ENCODE data around the gene SLC35F4. TPM values are rescaled to one million over a fixed set of nuclear protein-coding genes. Genes with fewer than 3 reads are reported as not detected.
"Not testable (repeated sequence)": the region's sequence is repeated elsewhere in the genome, so short reads cannot be mapped to it uniquely, and the experiment has no call there.

Gene SLC35F4
- total and polyA plus RNA-seq, 11 donors: not detected

- DNase-seq (no peak), ATAC-seq (no peak)
- peak overlapping the region in 1 of 12 donors; percentile 17 for H3K4me3 ChIP-seq
- TF ChIP-seq CTCF (IDR thresholded peaks at IDR 0.05) (no peak), POLR2A (IDR thresholded peaks at IDR 0.05) (no peak)
- no peak overlapping the region for H3K27ac ChIP-seq
- 18 to 22% (median 19%) methylated on average over 14 to 20 of the region's 20 CpGs for WGBS, 4 donors
- peaks cover 0 to 15% (median 7%) of the 10 kb centered on the region in 12 donors for H3K4me1 ChIP-seq
- intact Hi-C loops (cut with DNase I): no loop called here
- H3K36me3 ChIP-seq: no peaks in the 10 kb centered on the region
- peaks cover 14 to 75% (median 45%) of the 10 kb centered on the region in 9 donors for H3K27me3 ChIP-seq
- no peaks in the 10 kb centered on the region for H3K9me3 ChIP-seq
These were observed 1.2 kb downstream of the SLC35F4 start for GRCh38 chr14:57864659-57865058.

GRCh38 chr14:57863471-57863870, 2.4 kb downstream of the SLC35F4 start:
- H3K4me3 ChIP-seq: no peak overlapping the region

GRCh38 chr14:57855666-57856065, 10.2 kb downstream of the SLC35F4 start:
- intact Hi-C loops (cut with DNase I); H3K36me3 ChIP-seq; H3K27me3 ChIP-seq; H3K9me3 ChIP-seq; H3K4me1 ChIP-seq; H3K4me3 ChIP-seq; ATAC-seq; H3K27ac ChIP-seq; DNase-seq: not testable (repeated sequence)
- 83 to 93% (median 88%) methylated on average over 2 of the region's 2 CpGs for WGBS, 4 donors

More at GRCh38 chr14:57863471-57863870, 2.4 kb downstream of the SLC35F4 start:
- WGBS, 4 donors: 52 to 63% (median 62%) methylated on average over 3 of the region's 3 CpGs
- H3K36me3 ChIP-seq: no peaks in the 10 kb centered on the region
- TF ChIP-seq CTCF (IDR thresholded peaks at IDR 0.05): no peak
- TF ChIP-seq POLR2A (IDR thresholded peaks at IDR 0.05): no peak
- ATAC-seq (no peak), DNase-seq (no peak)
- no peak overlapping the region for H3K27ac ChIP-seq
- peaks cover 0 to 15% (median 7%) of the 10 kb centered on the region in 12 donors for H3K4me1 ChIP-seq
- no peaks in the 10 kb centered on the region for H3K9me3 ChIP-seq
- intact Hi-C loops (cut with DNase I): no loop called here
- H3K27me3 ChIP-seq: peaks cover 14 to 70% (median 45%) of the 10 kb centered on the region in 9 donors

- Histone ChIP-seq H3K27me3 (peaks cover 0 to 3% (median 0%) of the 10 kb centered on the region in 9 donors), H3K4me1 (no peaks in the 10 kb centered on the region), H3K36me3 (no peaks in the 10 kb centered on the region), H3K4me3 (no peak overlapping the region), H3K27ac (no peak overlapping the region), H3K9me3 (peaks cover 0 to 6% (median 0%) of the 10 kb centered on the region in 12 donors)
- intact Hi-C loops (cut with DNase I): no loop called here
- ATAC-seq: no peak
- no peak for TF ChIP-seq POLR2A (IDR thresholded peaks at IDR 0.05)
- no peak for TF ChIP-seq CTCF (IDR thresholded peaks at IDR 0.05)
- WGBS, 4 donors: 71 to 76% (median 74%) methylated on average over 2 of the region's 2 CpGs
- no peak for DNase-seq
These were observed 11.3 kb downstream of the SLC35F4 start for GRCh38 chr14:57854571-57854970.

GRCh38 chr14:57851354-57851753, 14.5 kb downstream of the SLC35F4 start:
- intact Hi-C loops (cut with DNase I): no loop called here

More at GRCh38 chr14:57851354-57851753, 14.5 kb downstream of the SLC35F4 start:
- no peaks in the 10 kb centered on the region for H3K36me3 ChIP-seq
- H3K4me3 ChIP-seq: no peak overlapping the region
- no peak for TF ChIP-seq POLR2A (IDR thresholded peaks at IDR 0.05)
- no peak for TF ChIP-seq CTCF (IDR thresholded peaks at IDR 0.05)
- H3K27me3 ChIP-seq: peaks cover 0 to 3% (median 0%) of the 10 kb centered on the region in 9 donors
- H3K27ac ChIP-seq: no peak overlapping the region
- ATAC-seq: no peak
- peaks cover 0 to 6% (median 0%) of the 10 kb centered on the region in 12 donors for H3K9me3 ChIP-seq
- H3K4me1 ChIP-seq: peaks cover 0 to 10% (median 0%) of the 10 kb centered on the region in 12 donors
- DNase-seq: no peak
